B cell (primary cell): ENCODE data around the gene ORC2. TPM values are rescaled to one million over a fixed set of nuclear protein-coding genes. Genes with fewer than 3 reads are reported as not detected.
A peak's percentile ranks its signal among the peaks of the same experiment; 100 is the strongest.

ENCODE experiments used
- ATAC-seq: fragments of 200-7000 bp; cut with Tn5 transposase; one replicate; pipeline ENCODE4 v1.10.0; 2021; ENCODE audit warnings: low read depth, mild to moderate bottlenecking, moderate number of reproducible peaks, moderate library complexity
- CTCF ChIA-PET: fragments of 350-600 bp; sonication (Branson Sonifier 250); formaldehyde crosslinking; loops from one replicate; lab custom pipeline; 2021; ENCODE audit warnings: antibody characterized with exemption, inconsistent platforms; lab: Charles Lee
- POLR2A ChIA-PET: fragments of 350-600 bp; sonication (Branson Sonifier 250); formaldehyde crosslinking; loops from one replicate; lab custom pipeline; 2021; ENCODE audit warnings: antibody characterized with exemption; lab: Charles Lee
- DNase-seq: peaks from one replicate; pipeline ENCODE4 v3.0.0; 2013
- H2AFZ ChIP-seq: 2 replicates; pipeline ENCODE4 v1.6.1; 2012; ENCODE audit warnings: mild to moderate bottlenecking, low read depth, low read length; ENCODE audit not compliant: insufficient read depth, poor library complexity, severe bottlenecking
- H3K27ac ChIP-seq, 2 donors: 1 replicate in 1 of 2; 2 replicates in 1 of 2; pipeline ENCODE4 v1.5.1; 2012 to 2013; ENCODE audit warnings: low read length in 2 of 2, mild to moderate bottlenecking in 2 of 2, moderate library complexity in 1 of 2
- H3K27me3 ChIP-seq, 4 experiments: fragments of 200-600 bp in 1 of 4; sonication (generic) in 1 of 4; replicated peaks in 1 of 4; 1 replicate in 2 of 4; 2 replicates in 2 of 4; pipeline versions ENCODE4 v1.6.1 to v1.7.0; 2013 to 2016; ENCODE audit warnings: low read length in 3 of 4, mild to moderate bottlenecking in 2 of 4, mixed read lengths in 1 of 4, moderate library complexity in 1 of 4; ENCODE audit not compliant: insufficient read depth in 4 of 4, control insufficient read depth in 3 of 4; ENCODE audit errors: control extremely low read depth in 1 of 4
- H3K36me3 ChIP-seq, 2 experiments: replicated peaks in 1 of 2; 1 replicate in 1 of 2; 2 replicates in 1 of 2; pipeline versions ENCODE4 v1.6.1 to v1.7.1; 2013; ENCODE audit warnings: low read length in 1 of 2; ENCODE audit not compliant: insufficient read depth in 2 of 2, control insufficient read depth in 1 of 2; ENCODE audit errors: control extremely low read depth in 1 of 2, extremely low read depth in 1 of 2
- H3K4me1 ChIP-seq, 2 donors: fragments of 200-600 bp in 1 of 2; sonication (generic) in 1 of 2; 1 replicate in 1 of 2; 2 replicates in 1 of 2; pipeline versions ENCODE4 v1.5.1 to v1.6.1; 2013 to 2017; ENCODE audit warnings: low read length in 2 of 2; ENCODE audit not compliant: control insufficient read depth in 2 of 2, insufficient read depth in 2 of 2
- H3K4me2 ChIP-seq: replicated peaks from 2 replicates; pipeline ENCODE3; 2012; ENCODE audit warnings: mild to moderate bottlenecking, low read depth, low read length; ENCODE audit not compliant: poor library complexity, severe bottlenecking
- H3K4me3 ChIP-seq, 5 experiments: fragments of 200-600 bp in 1 of 5; sonication (generic) in 1 of 5; 1 replicate in 3 of 5; 2 replicates in 2 of 5; pipeline versions ENCODE4 v1.5.1 to v1.7.0; 2011 to 2016; ENCODE audit warnings: low read length in 4 of 5, mild to moderate bottlenecking in 4 of 5, low read depth in 2 of 5, control low read depth in 1 of 5, moderate library complexity in 1 of 5; ENCODE audit not compliant: insufficient read depth in 1 of 5; ENCODE audit errors: control extremely low read depth in 1 of 5, extremely low read depth in 1 of 5
- H3K79me2 ChIP-seq: fragments of 200-600 bp; sonication (generic); one replicate; pipeline ENCODE4 v1.6.0; 2016; ENCODE audit warnings: low read length; ENCODE audit not compliant: control insufficient read depth, insufficient read depth
- H3K9ac ChIP-seq: fragments of 200-600 bp; sonication (generic); 2 replicates; pipeline ENCODE4 v1.6.1; 2017; ENCODE audit warnings: mild to moderate bottlenecking, low read length, moderate library complexity
- H3K9me3 ChIP-seq, 3 donors: one replicate each; pipeline versions ENCODE4 v1.6.1 to v1.7.1; 2013; ENCODE audit warnings: low read length in 2 of 3; ENCODE audit not compliant: control insufficient read depth in 2 of 3, insufficient read depth in 1 of 3; ENCODE audit errors: control extremely low read depth in 1 of 3
- H4K20me1 ChIP-seq: 2 replicates; pipeline ENCODE4 v1.6.0; 2012; ENCODE audit warnings: mild to moderate bottlenecking, low read length; ENCODE audit not compliant: insufficient read depth, control insufficient read depth, poor library complexity, severe bottlenecking
- H3K27ac Mint-ChIP-seq: one replicate; pipeline ENCODE4 v1.8.0; 2021; ENCODE audit warnings: mixed read lengths
- H3K27me3 Mint-ChIP-seq: one replicate; pipeline ENCODE4 v1.8.0; 2021; ENCODE audit warnings: mixed read lengths
- H3K4me1 Mint-ChIP-seq: one replicate; pipeline ENCODE4 v1.8.0; 2021; ENCODE audit warnings: mixed read lengths
- H3K4me3 Mint-ChIP-seq: one replicate; pipeline ENCODE4 v1.8.0; 2021; ENCODE audit warnings: mixed read lengths
- H3K9me3 Mint-ChIP-seq: one replicate; pipeline ENCODE4 v1.8.0; 2022; ENCODE audit warnings: mixed read lengths; ENCODE audit not compliant: insufficient read depth
- EZH2 ChIP-seq: IDR thresholded peaks from 2 replicates; pipeline ENCODE4 v1.6.1; 2012; ENCODE audit warnings: borderline replicate concordance, low read depth, mild to moderate bottlenecking, moderate library complexity, low read length; ENCODE audit not compliant: insufficient read depth, poor library complexity, severe bottlenecking
- WGBS: methylation state at CpG from one replicate; pipeline ENCODE4 v1.1.5; 2013; ENCODE audit warnings: missing lambda C conversion rate; ENCODE audit not compliant: insufficient coverage; 5-methylcytosine and 5-hydroxymethylcytosine counted together
- intact Hi-C: fragments of 100-400 bp; cut with micrococcal nuclease; formaldehyde crosslinking; loops from one replicate; pipeline ENCODE4 v1.10.0; 2022
- polyA plus RNA-seq: library from polyadenylated mRNA; depleted of rRNA; stranded (reverse); fragments of >200 nt; gene quantifications from 2 replicates; pipeline ENCODE4 v1.2.3, GENCODE V29; 2012
- small RNA-seq: library from RNA; depleted of rRNA; stranded (forward); fragments of <200 nt; gene quantifications from one replicate; pipeline ENCODE3, GENCODE V24; 2012; ENCODE audit warnings: low replicate concordance, low read depth; ENCODE audit not compliant: insufficient read length
- total RNA-seq, 2 donors: library from RNA; stranded (reverse); fragments of 120-200 nt in 1 of 2; gene quantifications; 1 replicate in 1 of 2; 2 replicates in 1 of 2; pipeline versions ENCODE4 v1.2.3 to v1.2.4, GENCODE V29; 2013 to 2022
- TF ChIP-seq, protein P1 (sequence below): fragments of 200-600 bp; IDR thresholded peaks from one replicate; pipeline ENCODE4 v1.8.0; 2022; ENCODE audit warnings: antibody characterized with exemption, mild to moderate bottlenecking

ORC2 gene
- total and polyA plus RNA-seq, 2 donors (not counting 1 experiment from before 2014, with no cell fraction given) = 6.4 to 50.6 TPM

GRCh38 chr2:200860092-200860795 is 103.2 kb downstream of the ORC2 start:
- H2AFZ ChIP-seq = no peak overlapping the region
- peaks cover 21 to 68% of the 10 kb centered on the region in 2 experiments for H3K36me3 ChIP-seq
- Mint-ChIP-seq H3K4me1 (peaks cover 51% of the 10 kb centered on the region), H3K4me3 (peak overlapping the region; percentile 62), H3K27ac (peak overlapping the region; percentile 44), H3K27me3 (no peaks in the 10 kb centered on the region), H3K9me3 (no peaks in the 10 kb centered on the region)
- DNase-seq = peak; percentile 13
- POLR2A ChIA-PET = interaction anchor here (0.6 kb wide), 1 partner anchor 11 kb away, joined by 3 read pairs; no protein-coding TSS in a partner anchor
- CTCF ChIA-PET = interaction anchor here (1.0 kb wide), 2 partner anchors 10 to 372 kb away, joined by 3 read pairs; no protein-coding TSS in a partner anchor
- H3K4me1 ChIP-seq = peaks cover 31 to 42% of the 10 kb centered on the region in 2 donors
- H3K79me2 ChIP-seq = peaks cover 92% of the 10 kb centered on the region
- H3K27me3 ChIP-seq = no peaks in the 10 kb centered on the region
- no peaks in the 10 kb centered on the region for H3K9me3 ChIP-seq
- H3K4me2 ChIP-seq = peak overlapping the region; percentile 74
- 73% methylated on average over 2 of the region's 12 CpGs for WGBS
- H4K20me1 ChIP-seq = peaks cover 81% of the 10 kb centered on the region
- TF ChIP-seq EZH2 = no peak
- TF ChIP-seq, protein P1, sequence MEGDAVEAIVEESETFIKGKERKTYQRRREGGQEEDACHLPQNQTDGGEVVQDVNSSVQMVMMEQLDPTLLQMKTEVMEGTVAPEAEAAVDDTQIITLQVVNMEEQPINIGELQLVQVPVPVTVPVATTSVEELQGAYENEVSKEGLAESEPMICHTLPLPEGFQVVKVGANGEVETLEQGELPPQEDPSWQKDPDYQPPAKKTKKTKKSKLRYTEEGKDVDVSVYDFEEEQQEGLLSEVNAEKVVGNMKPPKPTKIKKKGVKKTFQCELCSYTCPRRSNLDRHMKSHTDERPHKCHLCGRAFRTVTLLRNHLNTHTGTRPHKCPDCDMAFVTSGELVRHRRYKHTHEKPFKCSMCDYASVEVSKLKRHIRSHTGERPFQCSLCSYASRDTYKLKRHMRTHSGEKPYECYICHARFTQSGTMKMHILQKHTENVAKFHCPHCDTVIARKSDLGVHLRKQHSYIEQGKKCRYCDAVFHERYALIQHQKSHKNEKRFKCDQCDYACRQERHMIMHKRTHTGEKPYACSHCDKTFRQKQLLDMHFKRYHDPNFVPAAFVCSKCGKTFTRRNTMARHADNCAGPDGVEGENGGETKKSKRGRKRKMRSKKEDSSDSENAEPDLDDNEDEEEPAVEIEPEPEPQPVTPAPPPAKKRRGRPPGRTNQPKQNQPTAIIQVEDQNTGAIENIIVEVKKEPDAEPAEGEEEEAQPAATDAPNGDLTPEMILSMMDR = no peak
- ATAC-seq = no peak
- intact Hi-C loops = loop anchor here (10.0 kb wide), 2 partner anchors 335 to 1405 kb away; partner anchors contain the start of genes NOP58 and SGO2
- peak overlapping the region in 1 of 5 experiments; percentile 93 for H3K4me3 ChIP-seq
- H3K27ac ChIP-seq = peak overlapping the region in 1 of 2 donors; percentile 4
- peak overlapping the region; percentile 100 for H3K9ac ChIP-seq

Small RNA genes within 50 kb of the gene (small RNA-seq; reads per million reads assigned to genes)
- gene RF00019 (not detected), gene RNU6-312P (not detected), gene RNU6-762P (not detected)

Other genes starting within 250 kb of the ORC2 start
- 109 and 120 TPM in 2 replicates for gene BZW1, start 151.8 kb downstream of the ORC2 start, total RNA-seq
- 53.8 and 91.4 TPM in 2 replicates for gene BZW1, start 151.8 kb downstream of the ORC2 start, polyA plus RNA-seq
- 396 and 409 TPM in 2 replicates for gene CLK1, start 99.0 kb downstream of the ORC2 start, total RNA-seq
- gene CLK1, start 99.0 kb downstream of the ORC2 start, polyA plus RNA-seq = 579 and 901 TPM in 2 replicates
- 55.5 and 57.9 TPM in 2 replicates for gene PPIL3, start 74.6 kb downstream of the ORC2 start, total RNA-seq
- 36.2 and 61.4 TPM in 2 replicates for gene PPIL3, start 74.6 kb downstream of the ORC2 start, polyA plus RNA-seq
- 26.7 and 32.9 TPM in 2 replicates for gene NIF3L1, start 74.3 kb downstream of the ORC2 start, total RNA-seq
- 13.5 and 22.6 TPM in 2 replicates for gene NIF3L1, start 74.3 kb downstream of the ORC2 start, polyA plus RNA-seq
- gene HYCC2, start 108.0 kb upstream of the ORC2 start, total RNA-seq = 30.1 and 32.4 TPM in 2 replicates
- 3.6 and 9.0 TPM in 2 replicates for gene HYCC2, start 108.0 kb upstream of the ORC2 start, polyA plus RNA-seq
- 35.1 and 44.7 TPM in 2 replicates for gene NDUFB3, start 108.3 kb upstream of the ORC2 start, total RNA-seq
- 11.1 and 13.0 TPM in 2 replicates for gene NDUFB3, start 108.3 kb upstream of the ORC2 start, polyA plus RNA-seq
- gene CFLAR, start 152.5 kb upstream of the ORC2 start, total RNA-seq = 216 and 217 TPM in 2 replicates
- 53.3 and 58.4 TPM in 2 replicates for gene CFLAR, start 152.5 kb upstream of the ORC2 start, polyA plus RNA-seq
- gene CASP10, start 219.5 kb upstream of the ORC2 start, total RNA-seq = 33.7 and 34.3 TPM in 2 replicates
- 13.7 and 16.0 TPM in 2 replicates for gene CASP10, start 219.5 kb upstream of the ORC2 start, polyA plus RNA-seq